ENCODE data around the gene MYO9B.

Gene MYO9B

GRCh38 chr19:17075035-17075863 is at the start of gene MYO9B, which contains the start of gene HAUS8:
MYO9B (plus strand) TSS chr19:17075777; CDS start chr19:17101718, 25,941 bp downstream.
HAUS8 (minus strand) TSS chr19:17075452; CDS start chr19:17075422, 30 bp downstream.
- DNase-seq (ENCODE audit: low read depth in 3 of 3, low spot score in 1 of 3) = peak; percentile 96 to 99 (median 99)

GRCh38 chr19:17025991-17026658 is 49.5 kb upstream of the MYO9B start:
- DNase-seq (ENCODE audit: low read depth in 3 of 3, low spot score in 1 of 3) = no peak

GRCh38 chr19:17026706-17027534 is 48.7 kb upstream of the MYO9B start, which contains the start of gene CPAMD8:
CPAMD8 (minus strand) TSS chr19:17026810; CDS start chr19:17026642, 168 bp downstream.
- no peak for DNase-seq (ENCODE audit: low read depth in 3 of 3, low spot score in 1 of 3)

GRCh38 chr19:17027535-17027975 is 48.0 kb upstream of the MYO9B start:
- DNase-seq (ENCODE audit: low read depth in 3 of 3, low spot score in 1 of 3) = no peak

- no peak for DNase-seq (ENCODE audit: low read depth in 3 of 3, low spot score in 1 of 3)
Observed at GRCh38 chr19:17031741-17032140, 43.8 kb upstream of the MYO9B start.

GRCh38 chr19:17035842-17036424 is 39.6 kb upstream of the MYO9B start:
- DNase-seq (ENCODE audit: low read depth in 3 of 3, low spot score in 1 of 3) = no peak

GRCh38 chr19:17036640-17037039 is 38.9 kb upstream of the MYO9B start:
- DNase-seq (ENCODE audit: low read depth in 3 of 3, low spot score in 1 of 3) = no peak

GRCh38 chr19:17037184-17037583 is 38.4 kb upstream of the MYO9B start:
- DNase-seq (ENCODE audit: low read depth in 3 of 3, low spot score in 1 of 3) = no peak

- DNase-seq (ENCODE audit: low read depth in 3 of 3, low spot score in 1 of 3) = no peak
Observed at GRCh38 chr19:17037966-17038500, 37.5 kb upstream of the MYO9B start.

GRCh38 chr19:17041976-17042375 is 33.6 kb upstream of the MYO9B start:
- no peak for DNase-seq (ENCODE audit: low read depth in 3 of 3, low spot score in 1 of 3)

- DNase-seq (ENCODE audit: low read depth in 3 of 3, low spot score in 1 of 3) = no peak
Observed at GRCh38 chr19:17043744-17044143, 31.8 kb upstream of the MYO9B start.

GRCh38 chr19:17045907-17046502 is 29.6 kb upstream of the MYO9B start:
- no peak for DNase-seq (ENCODE audit: low read depth in 3 of 3, low spot score in 1 of 3)

- DNase-seq (ENCODE audit: low read depth in 3 of 3, low spot score in 1 of 3) = no peak
Observed at GRCh38 chr19:17048885-17049453, 26.6 kb upstream of the MYO9B start.

GRCh38 chr19:17049711-17050280 is 25.8 kb upstream of the MYO9B start:
- DNase-seq (ENCODE audit: low read depth in 3 of 3, low spot score in 1 of 3) = no peak

GRCh38 chr19:17052439-17052838 is 23.1 kb upstream of the MYO9B start:
- DNase-seq (ENCODE audit: low read depth in 3 of 3, low spot score in 1 of 3) = no peak

GRCh38 chr19:17054746-17055145 is 20.8 kb upstream of the MYO9B start:
- no peak for DNase-seq (ENCODE audit: low read depth in 3 of 3, low spot score in 1 of 3)

GRCh38 chr19:17055636-17056035 is 19.9 kb upstream of the MYO9B start:
- DNase-seq (ENCODE audit: low read depth in 3 of 3, low spot score in 1 of 3) = no peak

- no peak for DNase-seq (ENCODE audit: low read depth in 3 of 3, low spot score in 1 of 3)
Observed at GRCh38 chr19:17058236-17058635, 17.3 kb upstream of the MYO9B start.

- no peak for DNase-seq (ENCODE audit: low read depth in 3 of 3, low spot score in 1 of 3)
Observed at GRCh38 chr19:17060802-17061201, 14.8 kb upstream of the MYO9B start.

GRCh38 chr19:17061205-17061604 is 14.4 kb upstream of the MYO9B start:
- DNase-seq (ENCODE audit: low read depth in 3 of 3, low spot score in 1 of 3) = no peak
